Natural killer cell (primary cell): ENCODE results near the gene DUOXA2. TPM values are rescaled to one million over a fixed set of nuclear protein-coding genes. Genes with fewer than 3 reads are reported as not detected.

Experiments
- ATAC-seq, 3 donors: fragments of 150-1000 bp in 2 of 3; fragments of 200-7000 bp in 1 of 3; cut with Tn5 transposase; 1 replicate in 1 of 3; 2 replicates in 2 of 3; pipeline ENCODE4 v1.10.0; 2021; ENCODE audit warnings: mild to moderate bottlenecking in 2 of 3, moderate library complexity in 2 of 3
- DNase-seq, 2 donors: peaks; one replicate each; pipeline versions ENCODE4 v3.0.0 to v3.0.0-alpha.2; 2013 to 2021; ENCODE audit warnings: mixed read lengths in 1 of 2
- H3K27ac ChIP-seq: one replicate; pipeline ENCODE4 v1.5.1; 2013; ENCODE audit warnings: mild to moderate bottlenecking, low read length
- H3K27me3 ChIP-seq: one replicate; pipeline ENCODE4 v1.6.1; 2013; ENCODE audit warnings: low read length; ENCODE audit not compliant: control insufficient read depth, insufficient read depth
- H3K36me3 ChIP-seq: one replicate; pipeline ENCODE4 v1.6.1; 2013; ENCODE audit warnings: low read length; ENCODE audit not compliant: control insufficient read depth, insufficient read depth
- H3K4me1 ChIP-seq: one replicate; pipeline ENCODE4 v1.6.1; 2013; ENCODE audit warnings: low read length; ENCODE audit not compliant: control insufficient read depth, insufficient read depth
- H3K4me3 ChIP-seq: one replicate; pipeline ENCODE4 v1.5.1; 2013; ENCODE audit warnings: low read length
- H3K9me3 ChIP-seq: one replicate; pipeline ENCODE4 v1.6.1; 2013; ENCODE audit warnings: low read length; ENCODE audit not compliant: control insufficient read depth, insufficient read depth
- H3K27ac Mint-ChIP-seq, 2 donors: one replicate each; pipeline ENCODE4 v1.8.0; 2022; ENCODE audit warnings: mild to moderate bottlenecking in 2 of 2, mixed read lengths in 2 of 2, moderate library complexity in 1 of 2
- H3K27me3 Mint-ChIP-seq, 2 donors: one replicate each; pipeline ENCODE4 v1.8.0; 2022; ENCODE audit warnings: low read depth in 2 of 2, mixed read lengths in 2 of 2
- H3K36me3 Mint-ChIP-seq: one replicate; pipeline ENCODE4 v1.8.0; 2022; ENCODE audit warnings: mixed read lengths
- H3K4me1 Mint-ChIP-seq, 2 donors: one replicate each; pipeline ENCODE4 v1.8.0; 2022; ENCODE audit warnings: mixed read lengths in 2 of 2
- H3K4me3 Mint-ChIP-seq: one replicate; pipeline ENCODE4 v1.8.0; 2022; ENCODE audit warnings: mild to moderate bottlenecking, moderate library complexity, mixed read lengths
- H3K9me3 Mint-ChIP-seq, 2 donors: one replicate each; pipeline ENCODE4 v1.8.0; 2022; ENCODE audit warnings: mixed read lengths in 2 of 2
- WGBS: methylation state at CpG from one replicate; pipeline ENCODE4 v1.1.7; 2013; ENCODE audit warnings: missing lambda C conversion rate; ENCODE audit not compliant: insufficient coverage; 5-methylcytosine and 5-hydroxymethylcytosine counted together
- intact Hi-C: fragments of 100-400 bp; cut with micrococcal nuclease; formaldehyde crosslinking; loops from one replicate; pipeline ENCODE4 v1.14.2; 2022
- total RNA-seq, 4 donors: library from RNA; stranded (reverse); fragments of 120-200 nt in 1 of 4; gene quantifications; one replicate each; pipeline versions ENCODE4 v1.2.3 to v1.2.4, GENCODE V29; 2013 to 2022
- TF ChIP-seq, protein P1 (sequence below): fragments of 200-600 bp; IDR thresholded peaks from one replicate; pipeline ENCODE4 v1.8.0; 2022; ENCODE audit warnings: antibody characterized with exemption

The DUOXA2 gene
- total RNA-seq, 3 donors from 2014 or later (not counting 1 experiment from before 2014, with no cell fraction given): not detected

DNA sequence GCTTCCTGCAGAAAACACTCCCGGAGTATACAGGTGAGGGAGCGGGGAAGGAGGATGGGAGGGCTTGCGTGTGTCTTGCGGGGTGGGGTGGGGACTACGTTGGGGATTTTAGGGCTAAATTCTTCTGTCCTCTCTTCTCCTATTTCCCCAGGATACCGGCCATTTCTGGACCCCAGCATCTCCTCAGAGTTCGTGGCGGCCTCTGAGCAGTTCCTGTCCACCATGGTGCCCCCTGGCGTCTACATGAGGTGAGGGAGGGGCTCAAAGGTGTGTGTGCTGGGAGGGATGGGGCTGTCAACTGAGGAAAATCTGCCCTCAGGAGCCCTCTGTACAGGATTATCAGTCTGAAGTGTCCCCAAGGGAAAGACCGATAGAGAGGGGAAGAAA lies 22.2 kb downstream of the DUOXA2 start:
- H3K9me3 Mint-ChIP-seq: no peaks in the 10 kb centered on the region
- no peaks in the 10 kb centered on the region for H3K9me3 ChIP-seq
- WGBS: 15% methylated on average over 8 of the region's 10 CpGs
- TF ChIP-seq, protein P1, sequence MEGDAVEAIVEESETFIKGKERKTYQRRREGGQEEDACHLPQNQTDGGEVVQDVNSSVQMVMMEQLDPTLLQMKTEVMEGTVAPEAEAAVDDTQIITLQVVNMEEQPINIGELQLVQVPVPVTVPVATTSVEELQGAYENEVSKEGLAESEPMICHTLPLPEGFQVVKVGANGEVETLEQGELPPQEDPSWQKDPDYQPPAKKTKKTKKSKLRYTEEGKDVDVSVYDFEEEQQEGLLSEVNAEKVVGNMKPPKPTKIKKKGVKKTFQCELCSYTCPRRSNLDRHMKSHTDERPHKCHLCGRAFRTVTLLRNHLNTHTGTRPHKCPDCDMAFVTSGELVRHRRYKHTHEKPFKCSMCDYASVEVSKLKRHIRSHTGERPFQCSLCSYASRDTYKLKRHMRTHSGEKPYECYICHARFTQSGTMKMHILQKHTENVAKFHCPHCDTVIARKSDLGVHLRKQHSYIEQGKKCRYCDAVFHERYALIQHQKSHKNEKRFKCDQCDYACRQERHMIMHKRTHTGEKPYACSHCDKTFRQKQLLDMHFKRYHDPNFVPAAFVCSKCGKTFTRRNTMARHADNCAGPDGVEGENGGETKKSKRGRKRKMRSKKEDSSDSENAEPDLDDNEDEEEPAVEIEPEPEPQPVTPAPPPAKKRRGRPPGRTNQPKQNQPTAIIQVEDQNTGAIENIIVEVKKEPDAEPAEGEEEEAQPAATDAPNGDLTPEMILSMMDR: no peak
- peaks cover 37 to 43% of the 10 kb centered on the region in 2 donors for H3K27me3 Mint-ChIP-seq
- DNase-seq (peak in 1 of 2 donors; percentile 50), ATAC-seq (no peak)
- intact Hi-C loops: no loop called here
- no peak overlapping the region for H3K27ac ChIP-seq
- peaks cover 0 to 18% of the 10 kb centered on the region in 2 donors for H3K4me1 Mint-ChIP-seq
- peaks cover 8% of the 10 kb centered on the region for H3K4me1 ChIP-seq
- no peaks in the 10 kb centered on the region for H3K36me3 Mint-ChIP-seq
- H3K4me3 Mint-ChIP-seq: peak overlapping the region; percentile 37
- no peak overlapping the region for H3K27ac Mint-ChIP-seq
- no peaks in the 10 kb centered on the region for H3K36me3 ChIP-seq
- peaks cover 20% of the 10 kb centered on the region for H3K27me3 ChIP-seq
- H3K4me3 ChIP-seq: no peak overlapping the region

GRCh38 chr15:45137703-45138102 lies 23.6 kb downstream of the DUOXA2 start:
- H3K4me3 ChIP-seq: no peak overlapping the region
- no peaks in the 10 kb centered on the region for H3K9me3 ChIP-seq
- H3K36me3 ChIP-seq: no peaks in the 10 kb centered on the region
- peaks cover 19% of the 10 kb centered on the region for H3K27me3 ChIP-seq
- Mint-ChIP-seq H3K27ac (no peak overlapping the region), H3K9me3 (no peaks in the 10 kb centered on the region), H3K4me1 (peaks cover 0 to 18% of the 10 kb centered on the region in 2 donors), H3K4me3 (no peak overlapping the region), H3K27me3 (peaks cover 30 to 31% of the 10 kb centered on the region in 2 donors), H3K36me3 (no peaks in the 10 kb centered on the region)
- ATAC-seq (no peak), DNase-seq (no peak)
- intact Hi-C loops: no loop called here
- no peak overlapping the region for H3K27ac ChIP-seq
- peaks cover 8% of the 10 kb centered on the region for H3K4me1 ChIP-seq
- TF ChIP-seq, protein P1: no peak
- WGBS: 89% methylated on average over 8 of the region's 8 CpGs

DNA sequence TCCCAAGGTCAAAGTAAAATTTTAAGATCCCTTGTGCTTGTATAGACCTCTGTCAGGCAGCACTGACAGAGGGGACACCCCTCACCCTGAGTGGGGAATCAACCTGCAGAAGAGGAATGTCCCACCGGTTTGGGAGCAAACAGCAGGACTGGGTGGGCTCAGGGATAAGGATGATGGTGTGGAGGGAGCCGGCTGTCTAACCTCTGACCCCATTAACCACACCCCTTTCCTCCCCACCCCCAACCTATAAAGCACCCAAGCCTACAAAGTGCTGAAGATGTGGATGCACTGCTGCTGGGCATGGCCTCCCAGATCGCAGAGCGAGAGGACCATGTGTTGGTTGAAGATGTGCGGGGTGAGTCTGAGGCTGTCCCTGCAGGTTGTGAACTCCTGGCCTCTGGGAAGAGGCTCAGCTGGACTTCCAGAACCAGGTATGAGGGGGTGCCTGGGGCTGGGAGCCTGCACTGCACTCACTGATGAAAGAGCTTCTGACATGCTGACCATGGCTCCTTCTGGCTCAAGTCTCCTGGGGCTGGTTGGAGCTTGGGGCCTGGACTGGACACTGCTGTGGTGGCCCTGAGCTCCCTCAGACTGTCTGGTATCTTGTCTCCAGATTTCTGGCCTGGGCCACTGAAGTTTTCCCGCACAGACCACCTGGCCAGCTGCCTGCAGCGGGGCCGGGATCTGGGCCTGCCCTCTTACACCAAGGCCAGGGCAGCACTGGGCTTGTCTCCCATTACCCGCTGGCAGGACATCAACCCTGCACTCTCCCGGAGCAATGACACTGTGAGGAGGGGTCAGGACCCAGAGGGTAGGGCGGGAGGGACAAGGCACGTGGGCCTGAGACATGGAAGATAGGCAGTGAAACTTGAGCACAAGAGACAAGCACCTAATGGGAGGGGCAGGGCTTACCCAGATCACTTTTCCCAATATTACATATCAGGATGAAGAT lies 25.0 kb downstream of the DUOXA2 start:
- Histone ChIP-seq H3K4me1 (peaks cover 8% of the 10 kb centered on the region), H3K4me3 (no peak overlapping the region), H3K36me3 (no peaks in the 10 kb centered on the region), H3K9me3 (no peaks in the 10 kb centered on the region), H3K27ac (no peak overlapping the region), H3K27me3 (peaks cover 18% of the 10 kb centered on the region)
- H3K9me3 Mint-ChIP-seq: no peaks in the 10 kb centered on the region
- TF ChIP-seq, protein P1: no peak
- ATAC-seq (no peak), DNase-seq (no peak)
- whole genome bisulfite sequencing: 89% methylated on average over 10 of the region's 12 CpGs
- no peaks in the 10 kb centered on the region for H3K36me3 Mint-ChIP-seq
- H3K27me3 Mint-ChIP-seq: peaks cover 16 to 18% of the 10 kb centered on the region in 2 donors
- intact Hi-C loops: no loop called here
- H3K4me1 Mint-ChIP-seq: peaks cover 0 to 17% of the 10 kb centered on the region in 2 donors
- no peak overlapping the region for H3K4me3 Mint-ChIP-seq
- H3K27ac Mint-ChIP-seq: no peak overlapping the region
